HEK293 (cell line): ENCODE results near the gene HIF1A.
A peak's percentile ranks its signal among the peaks of the same experiment; 100 is the strongest.

Experiments used
- CTCF ChIA-PET: fragments of 350-600 bp; formaldehyde crosslinking; extraction: SDS; loops from one replicate; lab custom pipeline; 2021; ENCODE audit warnings: antibody characterized with exemption; lab: Yijun Ruan, JAX
- POLR2A ChIA-PET: fragments of 300-600 bp; formaldehyde crosslinking; extraction: SDS; loops from one replicate; lab custom pipeline; 2020; ENCODE audit warnings: antibody characterized with exemption, inconsistent platforms; lab: Yijun Ruan, JAX
- H3K27ac ChIP-seq: fragments of 200-500 bp; sonication (Bioruptor generic); 2 replicates; pipeline ENCODE4 v1.5.1; 2014; ENCODE audit warnings: low read depth, low read length, control low read depth, inconsistent platforms; ENCODE audit errors: extremely low read depth
- H3K36me3 ChIP-seq, 2 experiments: fragments of 200-500 bp in 1 of 2; sonication (Bioruptor generic) in 1 of 2; 1 replicate in 1 of 2; 2 replicates in 1 of 2; pipeline ENCODE4 v1.5.1; 2014 to 2017; ENCODE audit warnings: inconsistent platforms in 2 of 2, low read length in 2 of 2; ENCODE audit not compliant: control insufficient read depth in 2 of 2, insufficient read depth in 1 of 2
- H3K4me1 ChIP-seq: fragments of 200-500 bp; sonication (Bioruptor generic); 2 replicates; pipeline ENCODE4 v1.5.1; 2014; ENCODE audit warnings: mild to moderate bottlenecking, low read length, inconsistent platforms; ENCODE audit not compliant: control insufficient read depth, insufficient read depth
- H3K4me3 ChIP-seq: 2 replicates; pipeline ENCODE4 v1.5.1; 2011; ENCODE audit warnings: low read depth, mild to moderate bottlenecking, control low read depth, low read length, moderate library complexity
- H3K9me3 ChIP-seq: fragments of 200-500 bp; sonication (Bioruptor generic); 2 replicates; pipeline ENCODE4 v1.5.1; 2014; ENCODE audit warnings: low read depth, low read length, inconsistent platforms; ENCODE audit not compliant: control insufficient read depth, insufficient read depth
- KLF16 ChIP-seq: fragments of 450-650 bp; formaldehyde crosslinking; IDR thresholded peaks from 2 replicates; pipeline ENCODE4 v1.5.1; 2017; ENCODE audit warnings: missing biosample characterization, missing genetic modification characterization
- KLF9 ChIP-seq: fragments of 450-650 bp; formaldehyde crosslinking; IDR thresholded peaks from 2 replicates; pipeline ENCODE4 v1.5.1; 2016; ENCODE audit warnings: missing biosample characterization, missing genetic modification characterization, low read depth
- PRDM1 ChIP-seq: fragments of 450-650 bp; formaldehyde crosslinking; IDR thresholded peaks from 2 replicates; pipeline ENCODE4; 2016; ENCODE audit warnings: missing biosample characterization, missing genetic modification characterization
- PRDM4 ChIP-seq: fragments of 450-650 bp; formaldehyde crosslinking; IDR thresholded peaks from 2 replicates; pipeline ENCODE4 v1.5.1; 2017; ENCODE audit warnings: missing biosample characterization, missing genetic modification characterization
- SP7 ChIP-seq: fragments of 450-650 bp; formaldehyde crosslinking; IDR thresholded peaks from 2 replicates; pipeline ENCODE4 v1.5.1; 2016; ENCODE audit warnings: missing biosample characterization, missing genetic modification characterization
- ZIC2 ChIP-seq: fragments of 450-650 bp; formaldehyde crosslinking; IDR thresholded peaks from 2 replicates; pipeline ENCODE4 v1.5.1; 2016; ENCODE audit warnings: missing biosample characterization, missing genetic modification characterization
- ZNF114 ChIP-seq: fragments of 450-650 bp; formaldehyde crosslinking; IDR thresholded peaks from 2 replicates; pipeline ENCODE4 v1.5.0; 2017; ENCODE audit warnings: missing biosample characterization, missing genetic modification characterization
- ZNF146 ChIP-seq: fragments of 450-650 bp; formaldehyde crosslinking; IDR thresholded peaks from 2 replicates; pipeline ENCODE4 v1.5.1; 2016; ENCODE audit warnings: missing biosample characterization, missing genetic modification characterization
- ZNF2 ChIP-seq: fragments of 450-650 bp; formaldehyde crosslinking; IDR thresholded peaks from 2 replicates; pipeline ENCODE4 v1.5.1; 2016; ENCODE audit warnings: missing biosample characterization, missing genetic modification characterization
- ZNF366 ChIP-seq: fragments of 450-650 bp; formaldehyde crosslinking; conservative IDR thresholded peaks from 2 replicates; pipeline ENCODE4 v1.5.1; 2016; ENCODE audit warnings: missing biosample characterization, missing genetic modification characterization
- ZNF529 ChIP-seq: fragments of 450-650 bp; formaldehyde crosslinking; IDR thresholded peaks from 2 replicates; pipeline ENCODE4 v1.5.1; 2017; ENCODE audit warnings: missing genetic modification characterization, missing biosample characterization; ENCODE audit not compliant: insufficient replicate concordance
- ZNF561 ChIP-seq: fragments of 450-650 bp; IDR thresholded peaks from 2 replicates; pipeline ENCODE4 v1.5.1; 2018; ENCODE audit warnings: missing biosample characterization, missing genetic modification characterization, borderline replicate concordance
- ZNF701 ChIP-seq: fragments of 450-650 bp; formaldehyde crosslinking; IDR thresholded peaks from 2 replicates; pipeline ENCODE4 v1.5.1; 2016; ENCODE audit warnings: missing biosample characterization, missing genetic modification characterization
- ZNF707 ChIP-seq: fragments of 450-650 bp; formaldehyde crosslinking; IDR thresholded peaks from 2 replicates; pipeline ENCODE4 v1.5.1; 2016; ENCODE audit warnings: missing biosample characterization, missing genetic modification characterization
- ZNF76 ChIP-seq: fragments of 450-650 bp; formaldehyde crosslinking; IDR thresholded peaks from 2 replicates; pipeline ENCODE4; 2016; ENCODE audit warnings: low read depth, missing biosample characterization, missing genetic modification characterization, borderline replicate concordance
- ZNF837 ChIP-seq: fragments of 450-650 bp; formaldehyde crosslinking; IDR thresholded peaks from 2 replicates; pipeline ENCODE4 v1.5.1; 2016; ENCODE audit warnings: missing biosample characterization, missing genetic modification characterization
- TF ChIP-seq, protein P1 (sequence below): fragments of 450-650 bp; formaldehyde crosslinking; IDR thresholded peaks from 2 replicates; pipeline ENCODE4 v1.5.1; 2016; ENCODE audit warnings: missing biosample characterization, missing genetic modification characterization
- TF ChIP-seq, protein P2 (sequence below): fragments of 450-650 bp; formaldehyde crosslinking; IDR thresholded peaks from 2 replicates; pipeline ENCODE4 v1.5.1; 2017; ENCODE audit warnings: missing biosample characterization, mild to moderate bottlenecking, missing genetic modification characterization, moderate library complexity
- TF ChIP-seq, protein P3 (sequence below): fragments of 450-650 bp; formaldehyde crosslinking; IDR thresholded peaks from 2 replicates; pipeline ENCODE4 v1.5.1; 2016; ENCODE audit warnings: missing biosample characterization, missing genetic modification characterization, low read depth
- TF ChIP-seq, protein P4 (sequence below): fragments of 450-650 bp; formaldehyde crosslinking; IDR thresholded peaks from 2 replicates; pipeline ENCODE4 v1.5.1; 2017; ENCODE audit warnings: missing biosample characterization, missing genetic modification characterization

The HIF1A gene

DNA sequence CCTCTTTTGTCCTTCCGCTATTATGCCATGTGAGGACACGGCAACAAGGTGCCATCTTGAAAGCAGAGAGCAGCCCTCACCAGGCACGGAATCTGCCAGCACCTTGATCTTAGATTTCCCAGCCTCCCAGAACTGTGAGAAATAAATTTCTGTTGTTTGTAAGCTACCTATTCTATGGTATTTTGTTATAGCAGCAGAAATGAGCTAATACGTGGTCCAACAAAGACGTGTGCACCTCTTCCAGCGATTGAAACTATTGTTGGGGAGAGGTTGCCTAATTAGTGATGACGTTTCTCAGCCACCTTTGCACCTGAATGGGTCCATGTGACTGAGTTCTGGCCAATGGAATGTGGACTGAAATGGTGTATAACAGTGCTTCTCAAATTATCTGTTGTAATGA is 64.6 kb downstream of the HIF1A start:
- ChIA-PET POLR2A (no interaction called here), CTCF (no interaction called here)
- Histone ChIP-seq H3K4me1 (peaks cover 7% of the 10 kb centered on the region), H3K9me3 (no peaks in the 10 kb centered on the region), H3K27ac (no peak overlapping the region), H3K4me3 (no peak overlapping the region), H3K36me3 (no peaks in the 10 kb centered on the region)
- no peak for TF ChIP-seq ZNF529
- no peak for TF ChIP-seq ZNF837 (tag by site-specific recombination)
- no peak for TF ChIP-seq ZNF366 (tag by site-specific recombination)
- no peak for TF ChIP-seq ZNF561 (tag by site-specific recombination)
- TF ChIP-seq, protein P1, sequence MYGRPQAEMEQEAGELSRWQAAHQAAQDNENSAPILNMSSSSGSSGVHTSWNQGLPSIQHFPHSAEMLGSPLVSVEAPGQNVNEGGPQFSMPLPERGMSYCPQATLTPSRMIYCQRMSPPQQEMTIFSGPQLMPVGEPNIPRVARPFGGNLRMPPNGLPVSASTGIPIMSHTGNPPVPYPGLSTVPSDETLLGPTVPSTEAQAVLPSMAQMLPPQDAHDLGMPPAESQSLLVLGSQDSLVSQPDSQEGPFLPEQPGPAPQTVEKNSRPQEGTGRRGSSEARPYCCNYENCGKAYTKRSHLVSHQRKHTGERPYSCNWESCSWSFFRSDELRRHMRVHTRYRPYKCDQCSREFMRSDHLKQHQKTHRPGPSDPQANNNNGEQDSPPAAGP: no peak
- TF ChIP-seq, protein P2, sequence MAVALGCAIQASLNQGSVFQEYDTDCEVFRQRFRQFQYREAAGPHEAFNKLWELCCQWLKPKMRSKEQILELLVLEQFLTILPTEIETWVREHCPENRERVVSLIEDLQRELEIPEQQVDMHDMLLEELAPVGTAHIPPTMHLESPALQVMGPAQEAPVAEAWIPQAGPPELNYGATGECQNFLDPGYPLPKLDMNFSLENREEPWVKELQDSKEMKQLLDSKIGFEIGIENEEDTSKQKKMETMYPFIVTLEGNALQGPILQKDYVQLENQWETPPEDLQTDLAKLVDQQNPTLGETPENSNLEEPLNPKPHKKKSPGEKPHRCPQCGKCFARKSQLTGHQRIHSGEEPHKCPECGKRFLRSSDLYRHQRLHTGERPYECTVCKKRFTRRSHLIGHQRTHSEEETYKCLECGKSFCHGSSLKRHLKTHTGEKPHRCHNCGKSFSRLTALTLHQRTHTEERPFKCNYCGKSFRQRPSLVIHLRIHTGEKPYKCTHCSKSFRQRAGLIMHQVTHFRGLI (tag by site-specific recombination): no peak
- TF ChIP-seq PRDM4: no peak
- TF ChIP-seq ZNF701 (tag by site-specific recombination): no peak
- no peak for TF ChIP-seq ZNF146 (tag by site-specific recombination)
- no peak for TF ChIP-seq ZNF76

DNA sequence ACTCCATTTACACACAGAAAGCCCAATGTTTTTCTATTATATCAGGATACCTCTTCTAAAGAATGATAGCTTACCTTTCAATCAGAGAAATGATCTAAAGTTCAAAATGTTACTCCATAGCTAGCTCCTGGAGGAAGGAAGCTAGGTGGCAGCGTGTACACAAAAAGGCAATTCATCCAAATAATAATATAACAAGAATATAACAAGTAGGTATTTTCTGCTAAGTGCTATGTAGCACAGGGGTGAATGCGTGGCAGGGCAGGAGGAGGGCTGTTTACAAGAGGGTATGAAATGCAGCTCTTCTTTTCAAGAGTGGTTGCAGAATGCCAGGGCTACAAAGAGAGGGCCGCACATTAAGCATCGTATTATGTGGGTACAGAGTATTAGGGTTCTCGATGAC is 66.2 kb downstream of the HIF1A start:
- Histone ChIP-seq H3K4me3 (peak overlapping the region; percentile 42), H3K4me1 (peaks cover 12% of the 10 kb centered on the region), H3K36me3 (no peaks in the 10 kb centered on the region), H3K9me3 (no peaks in the 10 kb centered on the region), H3K27ac (peak overlapping the region; percentile 68)
- TF ChIP-seq ZNF114 (tag by site-specific recombination) (no peak), ZNF529 (peak; percentile 25)
- TF ChIP-seq, protein P1: no peak
- ChIA-PET CTCF (interaction anchor here (0.8 to 1.3 kb wide), 4 partner anchors 76 to 300 kb away, joined by 3 to 5 read pairs (median 4); no protein-coding TSS in a partner anchor), POLR2A (interaction anchor here (0.6 to 5.2 kb wide), 5 partner anchors 10 to 66 kb away, joined by 4 to 56 read pairs (median 9); partner anchors contain the start of gene HIF1A)

DNA sequence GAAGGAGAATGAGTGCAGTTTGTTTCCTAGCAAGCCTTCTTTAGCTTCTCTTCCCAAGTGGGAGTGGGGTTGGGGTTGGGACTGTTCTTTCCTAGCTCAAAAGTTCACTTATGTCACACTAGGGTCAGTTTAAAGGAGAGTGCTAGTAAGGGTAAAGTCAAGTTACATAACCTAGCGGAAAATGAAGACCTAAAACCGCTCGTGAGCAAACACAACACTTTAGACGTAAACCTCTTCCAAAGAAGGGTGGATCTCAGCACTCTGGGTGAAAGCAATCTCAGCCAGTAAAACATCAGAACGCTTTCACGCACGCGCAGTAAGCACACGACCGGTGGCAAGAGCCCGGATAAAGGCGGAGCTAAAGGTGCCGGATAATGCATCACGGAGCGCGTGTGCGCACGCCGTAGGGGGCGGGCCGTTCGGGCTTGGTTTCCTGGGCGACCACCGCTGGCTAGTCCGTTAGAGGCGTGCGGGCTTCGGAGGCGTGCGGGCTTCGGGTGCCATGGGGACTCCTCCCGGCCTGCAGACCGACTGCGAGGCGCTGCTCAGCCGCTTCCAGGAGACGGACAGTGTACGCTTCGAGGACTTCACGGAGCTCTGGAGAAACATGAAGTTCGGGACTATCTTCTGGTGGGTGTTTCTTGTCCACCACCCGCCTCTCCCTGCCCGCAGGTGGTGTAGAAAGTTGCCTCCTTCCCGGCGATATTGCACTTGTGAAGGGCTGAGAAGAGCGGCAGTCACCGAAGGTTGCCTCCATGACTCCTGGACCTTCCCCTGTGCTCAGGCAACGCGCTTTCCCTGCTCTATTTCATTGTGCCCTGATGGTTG is 66.9 kb downstream of the HIF1A start, which contains the start of gene SNAPC1:
TSS of gene SNAPC1 (plus strand) at position 462 of the 828 bp plus-strand sequence. CDS start at position 503, 41 bp downstream.
- Histone ChIP-seq H3K9me3 (no peaks in the 10 kb centered on the region), H3K36me3 (peaks cover 0 to under 1% of the 10 kb centered on the region in 2 experiments; a peak in 2 of 3 replicates), H3K4me1 (peaks cover 12% of the 10 kb centered on the region), H3K4me3 (peak within 1 kb of the TSS; percentile 78), H3K27ac (peak within 1 kb of the TSS; percentile 68)
- ChIA-PET POLR2A (interaction anchor here (0.6 to 5.2 kb wide), 5 partner anchors 10 to 67 kb away, joined by 4 to 56 read pairs (median 9); partner anchors contain the start of gene HIF1A), CTCF (interaction anchor here (0.8 to 1.3 kb wide), 4 partner anchors 76 to 300 kb away, joined by 3 to 5 read pairs (median 4); no protein-coding TSS in a partner anchor)
- TF ChIP-seq, protein P3, sequence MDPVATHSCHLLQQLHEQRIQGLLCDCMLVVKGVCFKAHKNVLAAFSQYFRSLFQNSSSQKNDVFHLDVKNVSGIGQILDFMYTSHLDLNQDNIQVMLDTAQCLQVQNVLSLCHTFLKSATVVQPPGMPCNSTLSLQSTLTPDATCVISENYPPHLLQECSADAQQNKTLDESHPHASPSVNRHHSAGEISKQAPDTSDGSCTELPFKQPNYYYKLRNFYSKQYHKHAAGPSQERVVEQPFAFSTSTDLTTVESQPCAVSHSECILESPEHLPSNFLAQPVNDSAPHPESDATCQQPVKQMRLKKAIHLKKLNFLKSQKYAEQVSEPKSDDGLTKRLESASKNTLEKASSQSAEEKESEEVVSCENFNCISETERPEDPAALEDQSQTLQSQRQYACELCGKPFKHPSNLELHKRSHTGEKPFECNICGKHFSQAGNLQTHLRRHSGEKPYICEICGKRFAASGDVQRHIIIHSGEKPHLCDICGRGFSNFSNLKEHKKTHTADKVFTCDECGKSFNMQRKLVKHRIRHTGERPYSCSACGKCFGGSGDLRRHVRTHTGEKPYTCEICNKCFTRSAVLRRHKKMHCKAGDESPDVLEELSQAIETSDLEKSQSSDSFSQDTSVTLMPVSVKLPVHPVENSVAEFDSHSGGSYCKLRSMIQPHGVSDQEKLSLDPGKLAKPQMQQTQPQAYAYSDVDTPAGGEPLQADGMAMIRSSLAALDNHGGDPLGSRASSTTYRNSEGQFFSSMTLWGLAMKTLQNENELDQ (tag by site-specific recombination): no peak
- TF ChIP-seq ZNF707 (tag by site-specific recombination) (no peak), KLF16 (tag by site-specific recombination) (peak; percentile 38; the same call in 1 of the 2 replicates), KLF9 (tag by site-specific recombination) (peak; percentile 46; the same call in 1 of the 2 replicates), PRDM1 (tag by site-specific recombination) (peak; percentile 21; the same call in 1 of the 2 replicates), ZIC2 (tag by site-specific recombination) (peak; percentile 32; the same call in 1 of the 2 replicates), ZNF2 (tag by site-specific recombination) (0 out of 2 replicates have a peak, but pooled peaks have one; percentile 21), SP7 (tag by site-specific recombination) (peak; percentile 25; the same call in 1 of the 2 replicates)
- TF ChIP-seq, protein P4, sequence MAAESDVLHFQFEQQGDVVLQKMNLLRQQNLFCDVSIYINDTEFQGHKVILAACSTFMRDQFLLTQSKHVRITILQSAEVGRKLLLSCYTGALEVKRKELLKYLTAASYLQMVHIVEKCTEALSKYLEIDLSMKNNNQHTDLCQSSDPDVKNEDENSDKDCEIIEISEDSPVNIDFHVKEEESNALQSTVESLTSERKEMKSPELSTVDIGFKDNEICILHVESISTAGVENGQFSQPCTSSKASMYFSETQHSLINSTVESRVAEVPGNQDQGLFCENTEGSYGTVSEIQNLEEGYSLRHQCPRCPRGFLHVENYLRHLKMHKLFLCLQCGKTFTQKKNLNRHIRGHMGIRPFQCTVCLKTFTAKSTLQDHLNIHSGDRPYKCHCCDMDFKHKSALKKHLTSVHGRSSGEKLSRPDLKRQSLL (tag by site-specific recombination): no peak
